ENCODE data around the gene CD5L. TPM values are rescaled to one million over a fixed set of nuclear protein-coding genes. Genes with fewer than 3 reads are reported as not detected.

The CD5L gene
- total and polyA plus RNA-seq, 11 donors: 0.04 to 1.4 (median 0.54) TPM; not detected in 3

DNA sequence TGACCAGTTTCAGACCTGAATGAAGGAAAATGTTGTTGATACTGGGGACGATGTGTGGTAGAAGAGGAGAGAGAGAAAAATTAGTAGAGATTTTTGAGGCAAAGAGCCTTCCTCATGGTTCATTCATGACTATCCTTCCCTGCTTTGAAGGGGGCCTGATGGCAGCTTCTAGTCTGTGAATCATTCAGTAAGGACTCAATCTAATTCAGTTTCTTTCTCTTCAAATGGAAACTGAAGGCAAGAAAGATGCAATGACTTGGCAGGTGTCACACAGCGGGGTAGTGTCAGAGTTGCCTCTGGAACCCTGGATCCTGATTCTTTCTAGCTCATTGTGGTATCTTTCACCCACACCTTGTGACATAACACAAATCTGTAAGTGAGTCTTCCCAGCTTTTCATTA is 14.9 kb upstream of the CD5L start:
- Histone ChIP-seq H3K9me3 (no peaks in the 10 kb centered on the region), H3K36me3 (no peaks in the 10 kb centered on the region), H3K4me1 (no peaks in the 10 kb centered on the region), H3K27ac (no peak overlapping the region), H3K4me3 (no peak overlapping the region), H3K27me3 (no peaks in the 10 kb centered on the region)
- ATAC-seq: no peak
- TF ChIP-seq, protein P1, sequence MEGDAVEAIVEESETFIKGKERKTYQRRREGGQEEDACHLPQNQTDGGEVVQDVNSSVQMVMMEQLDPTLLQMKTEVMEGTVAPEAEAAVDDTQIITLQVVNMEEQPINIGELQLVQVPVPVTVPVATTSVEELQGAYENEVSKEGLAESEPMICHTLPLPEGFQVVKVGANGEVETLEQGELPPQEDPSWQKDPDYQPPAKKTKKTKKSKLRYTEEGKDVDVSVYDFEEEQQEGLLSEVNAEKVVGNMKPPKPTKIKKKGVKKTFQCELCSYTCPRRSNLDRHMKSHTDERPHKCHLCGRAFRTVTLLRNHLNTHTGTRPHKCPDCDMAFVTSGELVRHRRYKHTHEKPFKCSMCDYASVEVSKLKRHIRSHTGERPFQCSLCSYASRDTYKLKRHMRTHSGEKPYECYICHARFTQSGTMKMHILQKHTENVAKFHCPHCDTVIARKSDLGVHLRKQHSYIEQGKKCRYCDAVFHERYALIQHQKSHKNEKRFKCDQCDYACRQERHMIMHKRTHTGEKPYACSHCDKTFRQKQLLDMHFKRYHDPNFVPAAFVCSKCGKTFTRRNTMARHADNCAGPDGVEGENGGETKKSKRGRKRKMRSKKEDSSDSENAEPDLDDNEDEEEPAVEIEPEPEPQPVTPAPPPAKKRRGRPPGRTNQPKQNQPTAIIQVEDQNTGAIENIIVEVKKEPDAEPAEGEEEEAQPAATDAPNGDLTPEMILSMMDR (IDR thresholded peaks at IDR 0.05): no peak
- no peak for TF ChIP-seq POLR2A (IDR thresholded peaks at IDR 0.05)
- 75 to 92% (median 82%) methylated on average over 2 of the region's 2 CpGs for WGBS, 4 donors
- intact Hi-C loops (cut with DNase I): no loop called here
- DNase-seq: no peak

DNA sequence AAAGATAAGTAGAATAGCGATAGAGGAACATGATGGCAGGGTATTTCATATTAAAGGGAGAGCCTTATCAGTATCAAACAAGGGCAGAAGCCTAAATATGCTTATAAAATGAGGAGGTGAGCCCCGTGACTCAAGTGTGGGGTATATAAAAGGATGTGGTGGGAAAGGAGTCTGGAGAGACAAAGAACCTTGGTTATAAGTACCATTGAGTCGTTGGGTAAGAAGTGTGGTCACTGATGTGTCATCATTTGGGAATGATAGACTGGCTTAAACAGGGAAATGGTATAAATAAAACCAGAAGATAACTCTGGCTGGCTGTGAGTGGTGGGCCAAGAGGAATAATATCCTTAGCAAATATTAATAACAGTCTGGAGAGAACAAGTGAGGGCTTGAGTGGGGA is 10.9 kb upstream of the CD5L start:
- TF ChIP-seq POLR2A (IDR thresholded peaks at IDR 0.05): no peak
- TF ChIP-seq, protein P1 (IDR thresholded peaks at IDR 0.05): no peak
- H3K9me3 ChIP-seq: no peaks in the 10 kb centered on the region
- H3K27me3 ChIP-seq: no peaks in the 10 kb centered on the region
- peaks cover 0 to 11% (median 0%) of the 10 kb centered on the region in 12 donors for H3K4me1 ChIP-seq
- 61 to 68% (median 63%) methylated on average over 3 of the region's 3 CpGs for WGBS, 4 donors
- H3K36me3 ChIP-seq: no peaks in the 10 kb centered on the region
- DNase-seq: no peak
- ATAC-seq: no peak
- intact Hi-C loops (cut with DNase I): no loop called here
- no peak overlapping the region for H3K27ac ChIP-seq
- H3K4me3 ChIP-seq: no peak overlapping the region

DNA sequence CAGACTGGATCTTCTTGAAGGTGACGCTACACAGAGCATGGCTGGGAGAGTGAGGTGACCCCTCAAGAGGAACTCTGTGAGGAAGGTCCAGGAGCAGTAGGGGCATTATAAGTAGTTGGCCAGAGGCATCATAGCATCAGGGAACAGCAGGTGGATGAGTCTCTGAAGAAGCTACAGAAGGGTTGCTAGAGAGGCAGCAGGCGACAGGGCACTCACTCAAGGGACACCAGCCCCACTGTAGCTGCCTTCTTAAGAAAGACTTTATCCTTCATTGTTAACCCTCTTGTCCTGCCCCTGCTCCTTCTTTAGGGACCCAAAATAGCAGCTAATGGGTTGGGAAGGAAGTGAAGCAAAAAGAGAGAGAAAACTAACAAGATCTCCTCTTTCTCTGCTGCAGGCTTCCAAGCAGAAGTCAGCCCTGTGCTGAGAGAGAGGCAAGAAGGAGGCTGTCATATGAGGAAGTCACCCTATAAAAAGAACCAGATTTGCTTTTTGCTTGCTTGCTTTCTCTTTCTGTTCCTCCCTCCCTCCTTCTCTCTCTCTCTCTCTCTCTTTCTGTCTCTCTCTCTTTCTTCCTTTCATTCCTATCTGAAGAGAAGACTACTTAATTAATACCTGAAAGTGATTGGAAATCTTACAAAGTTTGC is 7.7 kb upstream of the CD5L start:
- DNase-seq: no peak
- H3K27ac ChIP-seq: peak overlapping the region in 1 of 12 donors; percentile 76
- H3K4me3 ChIP-seq: no peak overlapping the region
- WGBS, 4 donors: 87 to 92% (median 88%) methylated on average over 2 of the region's 2 CpGs
- peaks cover 0 to 22% (median 0%) of the 10 kb centered on the region in 12 donors for H3K4me1 ChIP-seq
- TF ChIP-seq, protein P1 (IDR thresholded peaks at IDR 0.05): no peak
- TF ChIP-seq POLR2A (IDR thresholded peaks at IDR 0.05): no peak
- H3K27me3 ChIP-seq: peaks cover 0 to 6% (median 0%) of the 10 kb centered on the region in 9 donors
- H3K36me3 ChIP-seq: no peaks in the 10 kb centered on the region
- H3K9me3 ChIP-seq: no peaks in the 10 kb centered on the region
- peak in 1 of 4 donors; percentile 44 for ATAC-seq
- intact Hi-C loops (cut with DNase I): no loop called here

DNA sequence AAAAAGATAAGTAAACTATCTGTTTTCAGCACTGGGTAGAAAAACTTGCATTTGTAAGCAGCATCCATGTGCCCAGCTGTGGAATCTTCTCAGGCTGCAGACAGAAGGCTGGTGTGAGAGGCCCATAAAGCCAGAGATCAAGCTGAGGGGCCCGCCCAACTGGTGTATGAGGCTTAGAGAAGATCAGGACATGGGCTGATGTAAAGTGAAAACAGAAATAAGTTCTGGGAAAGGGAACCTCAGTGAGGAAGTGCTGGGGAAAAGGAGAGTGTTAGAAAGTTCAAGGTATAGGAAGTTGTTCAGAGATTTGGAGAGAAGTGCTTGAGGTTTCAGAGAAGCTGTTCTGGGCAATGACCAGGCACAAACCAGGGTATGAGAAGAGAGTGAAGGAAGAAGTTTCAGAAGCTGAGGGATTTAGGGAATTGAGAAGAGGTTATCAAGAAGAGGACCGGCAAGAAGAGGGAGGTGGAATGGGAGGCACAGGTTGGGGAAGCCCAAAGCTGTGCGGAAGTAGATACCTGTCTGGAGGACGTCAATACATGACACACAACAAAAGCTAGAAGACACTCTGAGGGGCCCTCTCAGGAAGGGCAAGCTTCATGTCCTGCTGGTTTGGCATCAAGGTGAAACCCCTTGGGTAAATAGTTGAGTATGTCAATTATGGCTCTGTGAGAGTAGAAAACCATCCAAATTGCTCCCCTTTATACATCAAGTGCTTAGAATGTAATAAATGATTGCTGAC is 2.7 kb upstream of the CD5L start:
- 68 to 79% (median 76%) methylated on average over 4 of the region's 4 CpGs for WGBS, 4 donors
- Histone ChIP-seq H3K27me3 (peaks cover 0 to 7% (median 0%) of the 10 kb centered on the region in 9 donors), H3K36me3 (no peaks in the 10 kb centered on the region), H3K4me3 (no peak overlapping the region), H3K9me3 (no peaks in the 10 kb centered on the region), H3K4me1 (peaks cover 0 to 34% (median 0%) of the 10 kb centered on the region in 12 donors), H3K27ac (peak overlapping the region in 1 of 12 donors; percentile 68)
- TF ChIP-seq POLR2A (IDR thresholded peaks at IDR 0.05): no peak
- TF ChIP-seq, protein P1 (IDR thresholded peaks at IDR 0.05): no peak
- peak in 1 of 5 donors; percentile 44 for DNase-seq
- peak in 2 of 4 donors; percentile 37 to 51 for ATAC-seq
- intact Hi-C loops (cut with DNase I): no loop called here

All from heart left ventricle (tissue), 16 donors.